HG02973 (cell line): ENCODE results near the gene FGD3.

ENCODE experiments used
- ATAC-seq: cut with Tn5 transposase; IDR thresholded peaks from one replicate; pipeline ENCODE4 v1.9.1; 2021; ENCODE audit warnings: moderate library complexity; ENCODE audit not compliant: unreplicated experiment

FGD3 gene

GRCh38 chr9:93051680-93052089, 104.4 kb downstream of the FGD3 start:
- no peak for ATAC-seq

DNA sequence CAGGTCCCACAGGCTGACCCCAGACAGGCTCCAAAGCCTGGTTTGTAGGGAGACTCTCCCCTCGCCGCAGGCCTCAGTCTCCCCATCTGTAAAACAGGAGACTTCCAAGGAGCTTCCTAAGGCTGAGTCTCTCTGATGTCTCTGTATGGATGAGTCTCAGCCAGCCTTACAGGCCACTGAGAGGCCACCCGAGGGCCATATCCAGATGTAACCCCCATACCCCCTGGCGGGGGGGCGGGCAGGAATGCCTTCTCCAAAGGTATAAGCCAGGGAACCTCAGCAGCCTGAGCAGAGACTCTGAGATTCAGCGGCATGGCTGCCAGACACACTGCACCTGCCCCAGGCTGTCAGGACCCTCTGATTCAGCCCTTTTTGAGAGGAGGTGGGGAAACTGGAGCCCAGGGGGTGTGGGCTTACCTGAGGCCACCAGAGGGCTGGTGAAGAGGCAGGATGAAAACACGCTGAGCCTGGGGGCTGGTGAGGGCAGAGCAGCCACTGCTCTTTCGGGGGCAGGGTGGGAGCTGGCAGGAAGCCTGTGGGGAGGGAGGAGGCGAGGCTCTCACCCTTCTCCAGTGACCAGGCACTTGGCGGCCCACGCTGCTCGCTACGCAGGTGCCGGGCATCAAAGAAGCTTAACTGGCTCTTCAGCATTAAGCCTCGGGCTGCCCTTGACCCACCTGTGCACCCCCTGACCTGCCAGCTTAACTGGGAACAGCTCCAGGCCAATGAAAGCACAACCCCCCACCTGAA, 105.6 kb downstream of the FGD3 start:
- no peak for ATAC-seq

DNA sequence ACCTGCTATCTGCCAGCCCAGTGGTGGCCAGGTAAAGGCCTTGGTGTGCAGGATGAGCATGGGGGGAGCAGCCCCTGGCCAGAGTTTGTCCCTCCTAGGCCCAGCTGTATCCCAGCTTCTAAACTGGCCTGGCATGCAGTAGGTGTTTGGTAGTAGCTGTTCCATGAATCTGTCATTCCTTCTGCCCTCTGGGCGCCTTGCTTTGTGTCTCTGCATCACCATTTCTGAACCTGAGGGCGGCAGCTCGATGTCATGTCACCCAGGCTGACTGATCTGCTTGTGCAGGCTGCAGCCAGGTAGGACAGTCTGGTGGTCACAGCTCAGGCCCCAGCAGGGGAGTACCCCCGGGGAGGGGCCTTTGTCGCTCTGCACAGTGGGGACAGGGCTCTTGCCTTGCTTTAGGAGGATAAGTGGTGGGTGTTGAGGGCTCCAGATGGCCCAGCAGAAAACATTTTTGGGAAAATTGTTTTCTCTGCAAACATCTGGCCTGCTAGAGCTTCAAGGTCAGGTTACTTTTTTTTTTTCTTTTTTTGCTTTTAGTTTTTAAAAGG, 106.5 kb downstream of the FGD3 start:
- no peak for ATAC-seq

DNA sequence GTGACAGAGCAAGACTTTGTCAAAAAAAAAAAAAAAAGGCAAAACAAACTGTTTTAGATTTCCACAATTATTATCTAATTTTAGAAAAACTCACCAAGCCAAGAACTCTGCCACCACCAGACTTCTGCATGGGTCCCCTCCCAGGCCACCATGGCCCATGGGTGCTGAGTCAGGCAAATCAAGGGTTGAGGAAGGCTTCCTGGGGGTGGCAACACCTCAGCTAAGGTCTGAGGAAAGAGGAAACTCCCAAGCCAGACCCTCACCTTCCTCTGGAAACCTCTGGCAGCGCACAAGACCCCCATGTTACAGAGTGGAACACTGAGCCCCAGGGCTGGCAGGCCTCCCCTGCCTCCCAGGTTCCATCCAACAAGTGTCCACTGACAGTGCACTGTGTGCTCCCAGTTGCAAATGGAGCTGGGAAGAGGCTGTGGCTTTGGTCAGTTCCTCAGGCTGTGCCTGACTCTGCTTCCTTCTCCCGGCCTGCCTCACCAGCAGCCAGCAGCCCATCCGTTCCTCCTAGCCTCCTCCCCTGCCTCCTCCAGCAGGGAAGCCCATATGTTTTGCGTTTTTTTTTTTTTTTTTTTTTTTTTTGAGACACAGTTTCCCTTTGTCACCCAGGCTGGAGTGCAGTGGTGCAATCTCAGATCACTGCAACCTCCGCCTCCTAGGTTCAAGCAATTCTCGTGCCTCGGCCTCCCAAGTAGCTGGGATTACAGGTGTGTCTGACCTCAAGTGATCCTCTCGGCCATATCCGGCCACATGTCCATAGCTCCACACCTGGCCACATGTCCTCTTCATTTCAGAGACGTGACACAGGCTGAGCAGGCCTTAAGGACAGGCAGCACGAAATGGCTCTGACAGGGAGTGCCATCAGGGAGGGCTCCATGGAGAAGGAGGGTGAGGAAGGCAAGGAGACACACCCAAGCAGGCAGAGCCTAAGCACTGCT, 107.7 kb downstream of the FGD3 start:
- ATAC-seq: no peak

DNA sequence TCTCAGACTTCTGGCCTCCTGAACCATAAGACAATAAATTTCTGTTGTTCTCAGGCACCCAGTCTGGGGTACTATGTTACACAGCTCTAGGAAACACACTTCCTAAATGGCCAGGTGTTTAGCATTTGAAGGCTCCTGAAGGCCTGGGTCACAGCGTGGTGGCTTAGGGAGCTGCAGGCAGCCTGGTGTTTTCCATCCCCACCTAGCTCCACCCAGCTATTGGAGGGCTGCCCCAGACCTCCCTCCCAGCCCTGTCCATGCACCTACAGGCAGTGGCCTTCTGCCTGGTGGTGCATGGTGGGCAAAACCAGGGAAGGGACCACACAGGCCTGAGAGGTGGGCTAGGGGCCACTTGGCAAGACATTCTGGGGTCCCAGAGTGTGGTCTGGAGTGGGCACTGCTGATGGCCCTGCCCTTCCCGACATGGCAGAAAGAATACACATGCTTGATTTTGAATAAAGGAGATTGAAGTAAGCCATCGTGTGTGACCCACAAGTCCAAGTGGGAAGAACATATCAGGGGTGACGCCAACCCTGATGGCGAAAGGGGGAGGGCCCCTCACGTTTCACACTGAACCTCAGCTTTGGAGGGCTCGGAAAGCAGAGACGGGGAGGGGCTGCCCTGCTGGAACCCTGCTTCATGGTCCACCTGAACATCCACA, 109.8 kb downstream of the FGD3 start:
- ATAC-seq: no peak

GRCh38 chr9:93057703-93058354, 110.5 kb downstream of the FGD3 start:
- ATAC-seq: peak; percentile 17

- ATAC-seq: peak; percentile 30
Measured at GRCh38 chr9:93058355-93059010, 111.2 kb downstream of the FGD3 start, which contains the start of gene SUSD3. SUSD3 (plus strand) TSS chr9:93058701; CDS start chr9:93058743, 42 bp downstream.

GRCh38 chr9:93059011-93059714, 111.8 kb downstream of the FGD3 start:
- no peak for ATAC-seq

- no peak for ATAC-seq
Measured at GRCh38 chr9:93059715-93060578, 112.6 kb downstream of the FGD3 start.

DNA sequence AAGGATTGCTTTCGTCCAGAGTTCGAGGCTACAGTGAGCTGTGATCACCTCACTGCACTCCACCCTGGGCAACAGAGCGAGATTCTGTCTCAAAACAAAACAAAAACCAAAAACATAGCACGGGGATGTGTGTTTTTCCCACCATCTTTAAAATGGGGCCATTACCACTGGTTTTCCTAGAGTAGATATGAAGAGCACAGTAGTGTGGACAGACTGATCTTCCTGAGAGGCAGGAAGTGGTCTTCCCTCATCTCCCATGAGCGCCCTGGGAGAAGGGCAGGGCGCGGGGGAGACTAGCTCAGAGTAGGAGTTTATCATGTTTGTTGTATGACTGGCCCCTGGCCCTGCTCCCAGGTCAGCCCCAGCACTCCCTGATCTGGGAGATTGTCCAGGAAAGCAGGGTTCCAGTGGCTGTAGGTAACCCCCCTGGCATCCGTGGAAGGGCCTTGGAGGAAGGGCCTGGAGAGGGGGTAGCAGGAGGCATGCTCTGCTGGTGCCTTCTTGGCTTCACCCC, 113.5 kb downstream of the FGD3 start:
- no peak for ATAC-seq

- ATAC-seq: no peak
Measured at GRCh38 chr9:93061260-93061751, 114.0 kb downstream of the FGD3 start.

DNA sequence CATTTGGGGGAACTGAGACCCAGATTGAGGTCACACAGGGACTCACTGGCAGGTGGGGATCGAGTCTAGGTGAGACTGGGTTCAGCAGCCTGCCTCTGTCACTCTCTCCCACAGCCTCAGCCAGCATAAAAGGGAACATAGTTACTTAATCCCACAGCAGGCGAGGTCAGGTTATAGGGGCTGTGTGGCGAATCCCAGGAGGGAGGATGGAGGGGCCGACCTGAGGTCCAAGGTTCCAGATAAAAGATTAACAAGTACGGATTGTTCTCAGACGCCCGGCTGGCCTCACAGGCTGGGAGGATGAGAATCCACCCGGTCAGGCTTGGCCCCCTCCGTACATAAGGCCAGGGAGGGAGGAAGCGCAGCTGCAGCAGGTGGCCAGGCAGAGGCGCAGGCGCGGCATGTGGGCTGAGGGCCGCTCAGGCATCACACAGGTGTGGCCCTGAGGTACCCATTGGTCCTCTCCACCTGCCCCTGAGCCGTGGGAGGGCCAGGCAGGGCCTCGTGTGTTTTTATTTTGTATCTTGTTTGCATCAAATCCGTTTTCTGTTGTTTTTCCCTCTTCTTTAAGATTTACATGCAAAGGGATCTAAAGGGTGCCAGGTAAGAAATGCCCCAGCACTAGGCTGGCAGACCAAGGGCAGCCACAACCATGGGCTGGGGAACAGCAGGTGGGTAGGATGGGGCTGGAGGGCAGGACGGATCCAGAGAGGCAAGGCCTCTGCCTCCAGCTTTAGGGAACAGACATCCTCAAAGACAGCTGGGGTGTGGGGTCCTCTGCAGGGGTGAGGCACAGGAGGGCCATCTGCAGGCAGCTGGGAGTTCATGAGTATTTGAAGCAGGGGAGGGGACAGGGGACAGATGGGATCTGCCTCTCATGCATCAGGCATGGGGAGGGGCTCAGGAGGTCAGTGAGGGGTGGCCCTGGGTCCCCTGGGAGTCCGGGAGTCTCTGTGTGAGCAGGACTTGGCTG, 114.8 kb downstream of the FGD3 start:
- no peak for ATAC-seq

- peak; percentile 82 for ATAC-seq
Measured at GRCh38 chr9:93064392-93065134, 117.2 kb downstream of the FGD3 start.

GRCh38 chr9:93065135-93065720, 117.9 kb downstream of the FGD3 start:
- no peak for ATAC-seq

DNA sequence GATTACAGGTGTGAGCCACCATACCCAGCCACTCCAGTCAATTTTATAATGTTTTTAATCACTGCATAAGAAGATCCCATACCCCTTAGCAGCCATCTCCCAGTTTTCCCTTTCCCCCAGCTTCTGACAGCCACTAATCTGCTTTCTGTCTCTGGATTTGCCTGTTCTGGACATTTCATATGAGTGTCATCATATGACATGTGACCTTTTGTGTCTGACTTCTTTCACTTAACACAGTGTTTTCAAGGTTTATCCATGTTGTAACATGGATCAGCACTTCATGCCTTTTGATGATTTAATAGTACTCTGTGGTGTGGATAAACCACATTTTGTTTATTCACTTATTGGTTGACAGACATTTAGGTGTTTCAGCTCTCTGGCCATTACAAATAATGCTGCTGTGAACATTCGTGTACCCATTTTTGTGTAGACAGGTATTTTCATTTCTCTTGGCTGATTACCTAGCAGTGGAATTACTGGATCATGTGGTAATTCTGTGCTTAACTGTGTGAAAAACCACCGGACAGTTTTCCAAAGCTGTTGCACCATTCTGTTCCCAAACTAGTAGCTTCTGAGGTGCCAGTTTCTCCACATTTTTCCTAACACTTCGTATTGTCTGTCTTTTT, 119.8 kb downstream of the FGD3 start:
- ATAC-seq: no peak
